Breast epithelium (tissue), 4 donors: ENCODE results near the gene LPP. TPM values are rescaled to one million over a fixed set of nuclear protein-coding genes. Genes with fewer than 3 reads are reported as not detected.

Experiments
- DNase-seq, 2 donors: peaks; one replicate each; pipeline ENCODE4 v3.0.0-alpha.2; 2019; ENCODE audit warnings: low spot score in 2 of 2
- H3K27ac ChIP-seq, 2 donors: fragments of 200-600 bp; sonication (generic) in 1 of 2; one replicate each; pipeline ENCODE4 v1.5.1; 2016 to 2019; ENCODE audit warnings: mild to moderate bottlenecking in 1 of 2
- H3K27me3 ChIP-seq, 2 donors: fragments of 200-600 bp; sonication (generic) in 1 of 2; one replicate each; pipeline versions ENCODE4 v1.5.1 to v1.6.0; 2017 to 2019; ENCODE audit warnings: control low read depth in 1 of 2, mild to moderate bottlenecking in 1 of 2
- H3K36me3 ChIP-seq: fragments of 200-600 bp; one replicate; pipeline ENCODE4 v1.5.1; 2019
- H3K4me1 ChIP-seq, 2 donors: fragments of 200-600 bp; sonication (generic); one replicate each; pipeline ENCODE4 v1.5.1; 2016 to 2019; ENCODE audit warnings: control low read depth in 1 of 2
- H3K4me3 ChIP-seq, 3 donors: fragments of 200-600 bp; sonication (generic); 1 replicate in 2 of 3; 2 replicates in 1 of 3; pipeline ENCODE4 v1.5.1; 2016 to 2019; ENCODE audit warnings: mild to moderate bottlenecking in 3 of 3, moderate library complexity in 2 of 3
- H3K9me3 ChIP-seq, 2 donors: fragments of 200-600 bp; sonication (generic) in 1 of 2; one replicate each; pipeline ENCODE4 v1.5.1; 2016 to 2019; ENCODE audit warnings: control low read depth in 1 of 2
- POLR2A ChIP-seq: fragments of 450-650 bp; IDR thresholded peaks from one replicate; pipeline ENCODE4 v1.6.1; 2016; ENCODE audit warnings: antibody characterized with exemption, mild to moderate bottlenecking, moderate library complexity
- POLR2AphosphoS5 ChIP-seq, 3 donors: sonication (generic); formaldehyde crosslinking; IDR thresholded peaks; one replicate each; pipeline ENCODE4 v1.6.1; 2017; ENCODE audit warnings: antibody characterized with exemption in 3 of 3
- intact Hi-C: fragments of 100-400 bp; cut with DNase I; formaldehyde crosslinking; loops from one replicate; pipeline ENCODE4 v1.15.1; 2023; ENCODE audit warnings: low total_unique reads
- total RNA-seq, 3 donors: library from RNA; depleted of rRNA; stranded (reverse); fragments of >200 nt; gene quantifications; one replicate each; pipeline ENCODE4 v1.1.0, GENCODE V29; 2016
- TF ChIP-seq, protein P1 (sequence below), 3 donors: fragments of 450-650 bp; IDR thresholded peaks; one replicate each; pipeline ENCODE4 v1.5.1; 2016 to 2017; ENCODE audit warnings: antibody characterized with exemption in 3 of 3, mild to moderate bottlenecking in 3 of 3, moderate library complexity in 3 of 3

Gene LPP
- total RNA-seq, 3 donors from 2014 or later = 135 to 183 (median 147) TPM

DNA sequence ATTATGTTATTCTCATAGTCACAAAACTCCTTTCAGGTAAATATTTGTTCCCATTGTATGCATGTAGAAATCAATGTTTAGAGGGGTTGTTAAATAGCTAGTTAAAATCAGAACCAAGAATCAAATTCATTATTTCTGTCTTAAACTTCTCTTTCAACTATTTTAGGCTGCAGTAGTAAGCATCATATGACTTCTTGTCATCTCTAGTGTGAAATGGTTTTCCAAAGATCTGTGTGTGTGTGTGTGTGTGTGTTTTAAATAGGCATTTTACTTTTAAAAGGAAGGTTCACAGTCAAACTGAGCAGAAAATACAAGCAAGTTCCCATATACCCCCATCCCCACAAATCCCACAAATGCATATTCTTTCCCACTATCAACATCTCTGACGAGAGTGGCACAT, 506.5 kb downstream of the LPP start:
- no peak for TF ChIP-seq POLR2A
- TF ChIP-seq, protein P1, sequence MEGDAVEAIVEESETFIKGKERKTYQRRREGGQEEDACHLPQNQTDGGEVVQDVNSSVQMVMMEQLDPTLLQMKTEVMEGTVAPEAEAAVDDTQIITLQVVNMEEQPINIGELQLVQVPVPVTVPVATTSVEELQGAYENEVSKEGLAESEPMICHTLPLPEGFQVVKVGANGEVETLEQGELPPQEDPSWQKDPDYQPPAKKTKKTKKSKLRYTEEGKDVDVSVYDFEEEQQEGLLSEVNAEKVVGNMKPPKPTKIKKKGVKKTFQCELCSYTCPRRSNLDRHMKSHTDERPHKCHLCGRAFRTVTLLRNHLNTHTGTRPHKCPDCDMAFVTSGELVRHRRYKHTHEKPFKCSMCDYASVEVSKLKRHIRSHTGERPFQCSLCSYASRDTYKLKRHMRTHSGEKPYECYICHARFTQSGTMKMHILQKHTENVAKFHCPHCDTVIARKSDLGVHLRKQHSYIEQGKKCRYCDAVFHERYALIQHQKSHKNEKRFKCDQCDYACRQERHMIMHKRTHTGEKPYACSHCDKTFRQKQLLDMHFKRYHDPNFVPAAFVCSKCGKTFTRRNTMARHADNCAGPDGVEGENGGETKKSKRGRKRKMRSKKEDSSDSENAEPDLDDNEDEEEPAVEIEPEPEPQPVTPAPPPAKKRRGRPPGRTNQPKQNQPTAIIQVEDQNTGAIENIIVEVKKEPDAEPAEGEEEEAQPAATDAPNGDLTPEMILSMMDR (IDR thresholded peaks at IDR 0.05) = no peak
- TF ChIP-seq POLR2AphosphoS5 (IDR thresholded peaks at IDR 0.05) = no peak
- intact Hi-C loops = no loop called here
- Histone ChIP-seq H3K27ac (no peak overlapping the region), H3K27me3 (no peaks in the 10 kb centered on the region), H3K9me3 (no peaks in the 10 kb centered on the region), H3K4me1 (peaks cover 0 to 4% of the 10 kb centered on the region in 2 donors), H3K4me3 (no peak overlapping the region), H3K36me3 (no peaks in the 10 kb centered on the region)
- DNase-seq = no peak

DNA sequence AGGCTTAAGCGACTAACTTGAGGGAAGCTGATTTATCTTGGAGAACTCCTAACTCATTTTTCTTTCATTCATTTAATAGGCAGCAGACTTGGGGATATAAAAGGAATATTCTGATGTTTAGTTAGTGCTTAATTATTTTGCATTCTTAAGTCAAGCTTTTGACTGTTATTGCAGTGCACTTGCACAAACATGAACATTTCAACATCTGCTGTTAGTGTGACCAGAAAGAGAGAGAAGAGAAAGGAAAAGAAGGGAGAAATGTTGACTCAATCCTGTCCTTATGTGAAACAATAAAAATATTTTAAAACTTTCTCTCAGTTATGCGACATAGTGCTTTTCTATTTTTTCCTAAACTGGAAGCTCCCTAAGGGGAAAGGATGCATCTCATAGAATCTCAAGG, 507.8 kb downstream of the LPP start:
- Histone ChIP-seq H3K9me3 (no peaks in the 10 kb centered on the region), H3K36me3 (no peaks in the 10 kb centered on the region), H3K27ac (no peak overlapping the region), H3K4me1 (peaks cover 0 to 4% of the 10 kb centered on the region in 2 donors), H3K27me3 (no peaks in the 10 kb centered on the region), H3K4me3 (no peak overlapping the region)
- intact Hi-C loops = no loop called here
- no peak for TF ChIP-seq POLR2A
- TF ChIP-seq POLR2AphosphoS5 (IDR thresholded peaks at IDR 0.05) = no peak
- TF ChIP-seq, protein P1 (IDR thresholded peaks at IDR 0.05) = no peak
- no peak for DNase-seq

DNA sequence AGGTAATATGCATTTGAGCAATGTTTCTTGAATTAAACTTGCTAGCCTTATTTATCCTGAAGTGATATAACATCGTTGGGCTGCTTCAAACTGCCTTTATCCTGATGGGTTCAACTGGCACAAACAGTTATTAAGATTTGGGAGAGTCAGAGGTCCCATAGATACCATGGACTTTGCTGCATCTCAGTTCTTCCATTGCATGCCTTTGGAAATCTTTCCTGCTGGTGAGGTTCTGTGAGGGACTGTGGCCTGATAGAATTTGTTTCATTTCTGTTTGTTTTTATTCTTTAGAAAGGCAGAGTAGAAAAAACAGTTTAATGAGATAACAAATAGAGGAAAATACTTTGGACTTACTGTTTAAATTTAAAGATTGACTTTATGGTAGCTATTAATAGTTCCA, 508.3 kb downstream of the LPP start:
- Histone ChIP-seq H3K9me3 (no peaks in the 10 kb centered on the region), H3K4me3 (no peak overlapping the region), H3K27me3 (no peaks in the 10 kb centered on the region), H3K4me1 (peaks cover 0 to 4% of the 10 kb centered on the region in 2 donors), H3K36me3 (no peaks in the 10 kb centered on the region), H3K27ac (no peak overlapping the region)
- DNase-seq = no peak
- intact Hi-C loops = no loop called here
- TF ChIP-seq, protein P1 (IDR thresholded peaks at IDR 0.05) = no peak
- TF ChIP-seq POLR2A = no peak
- no peak for TF ChIP-seq POLR2AphosphoS5 (IDR thresholded peaks at IDR 0.05)

DNA sequence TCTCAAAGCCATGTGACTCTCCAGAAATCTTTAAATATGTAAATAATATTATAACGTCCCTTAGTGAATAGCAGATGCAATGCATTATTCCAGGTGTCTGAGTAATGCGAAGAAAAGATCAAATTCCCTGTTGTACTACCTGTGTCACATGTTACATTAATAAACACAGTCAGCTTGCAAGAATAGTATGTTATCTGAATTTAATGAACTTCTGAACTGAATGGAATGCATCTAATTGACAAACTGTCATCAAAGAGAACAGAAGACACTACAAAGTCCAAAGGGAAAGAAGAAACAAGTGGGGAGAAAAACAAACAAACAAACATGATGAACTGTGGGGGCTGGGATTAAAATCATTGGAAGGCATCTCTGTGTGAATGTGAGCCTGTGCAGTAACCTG, 508.8 kb downstream of the LPP start:
- no peaks in the 10 kb centered on the region for H3K36me3 ChIP-seq
- peaks cover 0 to 4% of the 10 kb centered on the region in 2 donors for H3K4me1 ChIP-seq
- no peaks in the 10 kb centered on the region for H3K27me3 ChIP-seq
- no peak for DNase-seq
- no peaks in the 10 kb centered on the region for H3K9me3 ChIP-seq
- H3K4me3 ChIP-seq = no peak overlapping the region
- H3K27ac ChIP-seq = no peak overlapping the region
- TF ChIP-seq POLR2AphosphoS5 (IDR thresholded peaks at IDR 0.05) = no peak
- TF ChIP-seq, protein P1 (IDR thresholded peaks at IDR 0.05) = no peak
- no peak for TF ChIP-seq POLR2A
- intact Hi-C loops = no loop called here

DNA sequence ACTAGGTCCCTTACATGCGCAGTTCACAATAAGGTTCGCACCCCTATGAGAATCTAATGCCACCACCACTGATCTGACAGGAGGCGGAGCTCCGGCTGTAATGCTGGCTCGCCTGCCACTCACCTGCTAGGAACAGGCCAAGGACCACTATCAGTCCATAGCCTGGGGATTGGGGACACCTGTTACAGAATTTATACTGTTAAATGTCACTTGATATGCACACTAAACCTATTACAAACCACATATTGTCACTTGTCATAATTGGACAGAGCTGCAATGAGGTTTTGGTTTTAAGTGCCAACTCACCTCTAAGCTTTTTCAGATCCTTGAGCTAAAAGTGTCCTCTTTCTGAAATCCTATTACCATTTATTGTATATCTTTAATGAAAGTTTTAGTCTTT, 509.9 kb downstream of the LPP start:
- H3K4me1 ChIP-seq = peaks cover 0 to 4% of the 10 kb centered on the region in 2 donors
- H3K9me3 ChIP-seq = no peaks in the 10 kb centered on the region
- intact Hi-C loops = no loop called here
- no peak overlapping the region for H3K27ac ChIP-seq
- H3K4me3 ChIP-seq = no peak overlapping the region
- TF ChIP-seq POLR2A (no peak), POLR2AphosphoS5 (IDR thresholded peaks at IDR 0.05) (no peak)
- TF ChIP-seq, protein P1 (IDR thresholded peaks at IDR 0.05) = no peak
- H3K36me3 ChIP-seq = no peaks in the 10 kb centered on the region
- no peak for DNase-seq
- H3K27me3 ChIP-seq = no peaks in the 10 kb centered on the region
